K562 (cell line): ENCODE data around the gene COX6B1. TPM values are rescaled to one million over a fixed set of nuclear protein-coding genes. Genes with fewer than 3 reads are reported as not detected.

Experiments used
- NEUROD1 ChIP-seq: fragments of 150-350 bp; IDR thresholded peaks from 2 replicates; pipeline ENCODE4 v1.6.1; 2014; ENCODE audit warnings: borderline replicate concordance, low read length, low read depth; ENCODE audit not compliant: partially characterized antibody
- NFIC ChIP-seq: fragments of 450-650 bp; IDR thresholded peaks from 2 replicates; pipeline ENCODE4 v1.6.1; 2017; ENCODE audit warnings: mild to moderate bottlenecking, inconsistent platforms
- SRSF7 ChIP-seq: fragments of 200-400 bp; formaldehyde crosslinking; optimal IDR thresholded peaks from 2 replicates; pipeline ENCODE3; 2017; ENCODE audit warnings: mild to moderate bottlenecking, low read depth, low read length
- THRAP3 ChIP-seq: fragments of 450-650 bp; IDR thresholded peaks from 2 replicates; pipeline ENCODE4 v1.6.1; 2016; ENCODE audit warnings: mild to moderate bottlenecking, inconsistent platforms, borderline replicate concordance
- ZNF224 ChIP-seq: sonication (generic); formaldehyde crosslinking; IDR thresholded peaks from 2 replicates; pipeline ENCODE4 v1.8.0; 2022; ENCODE audit warnings: mild to moderate bottlenecking, missing genetic modification reagents
- ZNF23 ChIP-seq: fragments of 250-450 bp; sonication (Bioruptor Pico); IDR thresholded peaks from 2 replicates; pipeline ENCODE4 v1.4.0; 2020; ENCODE audit warnings: mild to moderate bottlenecking
- ZNF76 ChIP-seq: fragments of 250-450 bp; sonication (Bioruptor Pico); IDR thresholded peaks from 2 replicates; pipeline ENCODE4 v1.4.0; 2020; ENCODE audit warnings: mild to moderate bottlenecking, moderate library complexity, borderline replicate concordance
- ZSCAN32 ChIP-seq: fragments of 450-650 bp; formaldehyde crosslinking; IDR thresholded peaks from 2 replicates; pipeline ENCODE4 v1.4.0; 2020; ENCODE audit warnings: mild to moderate bottlenecking, moderate library complexity
- polyA plus RNA-seq, 8 experiments: library from polyadenylated mRNA; depleted of rRNA in 4 of 8; stranded (reverse) in 5 of 8; unstranded in 3 of 8; fragments of >200 nt; fragmentation: Nextera tagmentation in 2 of 8; fragmentation: Illumina TruSeq in 1 of 8; extraction: Ambion mirVana in 2 of 8; extraction: Trizol in 1 of 8; gene quantifications; 2 replicates each; pipeline versions ENCODE4 v1.2.1 to v1.2.3, GENCODE V29; 2011 to 2014; ENCODE audit warnings: inconsistent platforms in 1 of 8, missing spikeins in 1 of 8
- total RNA-seq, 7 experiments: library from RNA; depleted of rRNA in 6 of 7; stranded (reverse); fragments of >200 nt in 6 of 7; fragmentation: Illumina TruSeq in 2 of 7; extraction: Trizol in 2 of 7; gene quantifications; 2 replicates each; pipeline versions ENCODE4 v1.2.1 to v1.2.3, GENCODE V29; 2011 to 2021; ENCODE audit warnings: low replicate concordance in 1 of 7
- TF ChIP-seq, protein P1 (sequence below), 3 experiments: IDR thresholded peaks in 2 of 3; conservative IDR thresholded peaks in 1 of 3; 2 replicates each; pipeline ENCODE4 v1.5.1; 2011 to 2012; ENCODE audit warnings: low read length in 3 of 3, mild to moderate bottlenecking in 3 of 3, control low read depth in 2 of 3, improper control_type of control experiment in 1 of 3, inconsistent platforms in 1 of 3, low read depth in 1 of 3, mixed read lengths in 1 of 3, moderate library complexity in 1 of 3; ENCODE audit not compliant: insufficient read depth in 2 of 3
- TF ChIP-seq, protein P2 (sequence below): fragments of 150-350 bp; conservative IDR thresholded peaks from 2 replicates; pipeline ENCODE4 v1.6.1; 2014; ENCODE audit warnings: low read length
- TF ChIP-seq, protein P3 (sequence below), 2 experiments: fragments of 200-800 bp in 1 of 2; sonication (Bioruptor generic) in 1 of 2; sonication (generic) in 1 of 2; formaldehyde crosslinking in 1 of 2; IDR thresholded peaks in 1 of 2; conservative IDR thresholded peaks in 1 of 2; 2 replicates each; pipeline versions ENCODE4 v1.5.0 to v1.6.1; 2016 to 2020; ENCODE audit warnings: missing compliant biosample characterization in 1 of 2, missing genetic modification characterization in 1 of 2, missing genetic modification reagents in 1 of 2
- TF ChIP-seq, protein P4 (sequence below), 2 experiments: fragments of 450-650 bp; formaldehyde crosslinking in 1 of 2; IDR thresholded peaks; 2 replicates each; pipeline versions ENCODE4 v1.4.0 to v1.6.1; 2014 to 2020; ENCODE audit warnings: mild to moderate bottlenecking in 2 of 2, borderline replicate concordance in 1 of 2, low read depth in 1 of 2

The COX6B1 gene
- total and polyA plus RNA-seq, 9 of the 15 experiments (the other 6 are each of a cell fraction or from before 2014, with no cell fraction given), result 777 to 2,393 (median 1,219) TPM

GRCh38 chr19:35692010-35692409 lies 43.9 kb downstream of the COX6B1 start (continued):
- TF ChIP-seq, protein P1, sequence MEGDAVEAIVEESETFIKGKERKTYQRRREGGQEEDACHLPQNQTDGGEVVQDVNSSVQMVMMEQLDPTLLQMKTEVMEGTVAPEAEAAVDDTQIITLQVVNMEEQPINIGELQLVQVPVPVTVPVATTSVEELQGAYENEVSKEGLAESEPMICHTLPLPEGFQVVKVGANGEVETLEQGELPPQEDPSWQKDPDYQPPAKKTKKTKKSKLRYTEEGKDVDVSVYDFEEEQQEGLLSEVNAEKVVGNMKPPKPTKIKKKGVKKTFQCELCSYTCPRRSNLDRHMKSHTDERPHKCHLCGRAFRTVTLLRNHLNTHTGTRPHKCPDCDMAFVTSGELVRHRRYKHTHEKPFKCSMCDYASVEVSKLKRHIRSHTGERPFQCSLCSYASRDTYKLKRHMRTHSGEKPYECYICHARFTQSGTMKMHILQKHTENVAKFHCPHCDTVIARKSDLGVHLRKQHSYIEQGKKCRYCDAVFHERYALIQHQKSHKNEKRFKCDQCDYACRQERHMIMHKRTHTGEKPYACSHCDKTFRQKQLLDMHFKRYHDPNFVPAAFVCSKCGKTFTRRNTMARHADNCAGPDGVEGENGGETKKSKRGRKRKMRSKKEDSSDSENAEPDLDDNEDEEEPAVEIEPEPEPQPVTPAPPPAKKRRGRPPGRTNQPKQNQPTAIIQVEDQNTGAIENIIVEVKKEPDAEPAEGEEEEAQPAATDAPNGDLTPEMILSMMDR (IDR thresholded peaks at IDR 0.05 in 2 of 3, conservative IDR thresholded peaks at IDR 0.05 in 1 of 3; ENCODE audit: insufficient read depth in 2 of 3, low read depth in 1 of 3, low read length in 3 of 3), result peak in 1 of 3 experiments; percentile 12; a peak in 1 of 6 replicates
- TF ChIP-seq, protein P2, sequence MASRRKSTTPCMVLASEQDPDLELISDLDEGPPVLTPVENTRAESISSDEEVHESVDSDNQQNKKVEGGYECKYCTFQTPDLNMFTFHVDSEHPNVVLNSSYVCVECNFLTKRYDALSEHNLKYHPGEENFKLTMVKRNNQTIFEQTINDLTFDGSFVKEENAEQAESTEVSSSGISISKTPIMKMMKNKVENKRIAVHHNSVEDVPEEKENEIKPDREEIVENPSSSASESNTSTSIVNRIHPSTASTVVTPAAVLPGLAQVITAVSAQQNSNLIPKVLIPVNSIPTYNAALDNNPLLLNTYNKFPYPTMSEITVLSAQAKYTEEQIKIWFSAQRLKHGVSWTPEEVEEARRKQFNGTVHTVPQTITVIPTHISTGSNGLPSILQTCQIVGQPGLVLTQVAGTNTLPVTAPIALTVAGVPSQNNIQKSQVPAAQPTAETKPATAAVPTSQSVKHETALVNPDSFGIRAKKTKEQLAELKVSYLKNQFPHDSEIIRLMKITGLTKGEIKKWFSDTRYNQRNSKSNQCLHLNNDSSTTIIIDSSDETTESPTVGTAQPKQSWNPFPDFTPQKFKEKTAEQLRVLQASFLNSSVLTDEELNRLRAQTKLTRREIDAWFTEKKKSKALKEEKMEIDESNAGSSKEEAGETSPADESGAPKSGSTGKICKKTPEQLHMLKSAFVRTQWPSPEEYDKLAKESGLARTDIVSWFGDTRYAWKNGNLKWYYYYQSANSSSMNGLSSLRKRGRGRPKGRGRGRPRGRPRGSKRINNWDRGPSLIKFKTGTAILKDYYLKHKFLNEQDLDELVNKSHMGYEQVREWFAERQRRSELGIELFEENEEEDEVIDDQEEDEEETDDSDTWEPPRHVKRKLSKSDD, result no peak
- TF ChIP-seq ZNF224 (CRISPR knock-in tag) (no peak), ZNF23 (CRISPR knock-in tag) (no peak), NEUROD1 (no peak), ZSCAN32 (CRISPR knock-in tag) (no peak), ZNF76 (no peak), THRAP3 (no peak), SRSF7 (no peak), NFIC (peak; percentile 80)
- TF ChIP-seq, protein P3, sequence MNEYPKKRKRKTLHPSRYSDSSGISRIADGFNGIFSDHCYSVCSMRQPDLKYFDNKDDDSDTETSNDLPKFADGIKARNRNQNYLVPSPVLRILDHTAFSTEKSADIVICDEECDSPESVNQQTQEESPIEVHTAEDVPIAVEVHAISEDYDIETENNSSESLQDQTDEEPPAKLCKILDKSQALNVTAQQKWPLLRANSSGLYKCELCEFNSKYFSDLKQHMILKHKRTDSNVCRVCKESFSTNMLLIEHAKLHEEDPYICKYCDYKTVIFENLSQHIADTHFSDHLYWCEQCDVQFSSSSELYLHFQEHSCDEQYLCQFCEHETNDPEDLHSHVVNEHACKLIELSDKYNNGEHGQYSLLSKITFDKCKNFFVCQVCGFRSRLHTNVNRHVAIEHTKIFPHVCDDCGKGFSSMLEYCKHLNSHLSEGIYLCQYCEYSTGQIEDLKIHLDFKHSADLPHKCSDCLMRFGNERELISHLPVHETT (CRISPR knock-in tag; conservative IDR thresholded peaks at IDR 0.05 in 1 of 2, IDR thresholded peaks at IDR 0.05 in 1 of 2), result no peak
- TF ChIP-seq, protein P4, sequence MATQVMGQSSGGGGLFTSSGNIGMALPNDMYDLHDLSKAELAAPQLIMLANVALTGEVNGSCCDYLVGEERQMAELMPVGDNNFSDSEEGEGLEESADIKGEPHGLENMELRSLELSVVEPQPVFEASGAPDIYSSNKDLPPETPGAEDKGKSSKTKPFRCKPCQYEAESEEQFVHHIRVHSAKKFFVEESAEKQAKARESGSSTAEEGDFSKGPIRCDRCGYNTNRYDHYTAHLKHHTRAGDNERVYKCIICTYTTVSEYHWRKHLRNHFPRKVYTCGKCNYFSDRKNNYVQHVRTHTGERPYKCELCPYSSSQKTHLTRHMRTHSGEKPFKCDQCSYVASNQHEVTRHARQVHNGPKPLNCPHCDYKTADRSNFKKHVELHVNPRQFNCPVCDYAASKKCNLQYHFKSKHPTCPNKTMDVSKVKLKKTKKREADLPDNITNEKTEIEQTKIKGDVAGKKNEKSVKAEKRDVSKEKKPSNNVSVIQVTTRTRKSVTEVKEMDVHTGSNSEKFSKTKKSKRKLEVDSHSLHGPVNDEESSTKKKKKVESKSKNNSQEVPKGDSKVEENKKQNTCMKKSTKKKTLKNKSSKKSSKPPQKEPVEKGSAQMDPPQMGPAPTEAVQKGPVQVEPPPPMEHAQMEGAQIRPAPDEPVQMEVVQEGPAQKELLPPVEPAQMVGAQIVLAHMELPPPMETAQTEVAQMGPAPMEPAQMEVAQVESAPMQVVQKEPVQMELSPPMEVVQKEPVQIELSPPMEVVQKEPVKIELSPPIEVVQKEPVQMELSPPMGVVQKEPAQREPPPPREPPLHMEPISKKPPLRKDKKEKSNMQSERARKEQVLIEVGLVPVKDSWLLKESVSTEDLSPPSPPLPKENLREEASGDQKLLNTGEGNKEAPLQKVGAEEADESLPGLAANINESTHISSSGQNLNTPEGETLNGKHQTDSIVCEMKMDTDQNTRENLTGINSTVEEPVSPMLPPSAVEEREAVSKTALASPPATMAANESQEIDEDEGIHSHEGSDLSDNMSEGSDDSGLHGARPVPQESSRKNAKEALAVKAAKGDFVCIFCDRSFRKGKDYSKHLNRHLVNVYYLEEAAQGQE (IDR thresholded peaks at IDR 0.05; ENCODE audit: borderline replicate concordance), result peak; percentile 4; the same call in 1 of the 2 replicates
- TF ChIP-seq, protein P4 (CRISPR knock-in tag; IDR thresholded peaks at IDR 0.05; ENCODE audit: low read depth), result no peak
